ENCODE data around the gene TFF3.

The TFF3 gene

GRCh38 chr21:42287193-42288083, 27.8 kb downstream of the TFF3 start:
- DNase-seq, result no peak

- no peak for DNase-seq
Observed at GRCh38 chr21:42286416-42286815, 28.8 kb downstream of the TFF3 start.

GRCh38 chr21:42285569-42286245, 29.5 kb downstream of the TFF3 start:
- no peak for DNase-seq

- no peak for DNase-seq
Observed at GRCh38 chr21:42282715-42283114, 32.5 kb downstream of the TFF3 start.

GRCh38 chr21:42282021-42282420, 33.2 kb downstream of the TFF3 start:
- no peak for DNase-seq

- DNase-seq, result no peak
Observed at GRCh38 chr21:42281181-42281680, 34.0 kb downstream of the TFF3 start.

GRCh38 chr21:42280356-42281180, 34.6 kb downstream of the TFF3 start:
- no peak for DNase-seq

- DNase-seq, result no peak
Observed at GRCh38 chr21:42279888-42280287, 35.3 kb downstream of the TFF3 start.

- DNase-seq, result no peak
Observed at GRCh38 chr21:42279341-42279871, 35.8 kb downstream of the TFF3 start.

- no peak for DNase-seq
Observed at GRCh38 chr21:42278451-42279149, 36.6 kb downstream of the TFF3 start.

GRCh38 chr21:42277593-42277992, 37.6 kb downstream of the TFF3 start:
- no peak for DNase-seq

- no peak for DNase-seq
Observed at GRCh38 chr21:42276526-42277154, 38.6 kb downstream of the TFF3 start.

- DNase-seq, result no peak
Observed at GRCh38 chr21:42276076-42276475, 39.1 kb downstream of the TFF3 start.

GRCh38 chr21:42272984-42273600, 42.1 kb downstream of the TFF3 start:
- no peak for DNase-seq

- DNase-seq, result no peak
Observed at GRCh38 chr21:42272109-42272962, 42.9 kb downstream of the TFF3 start.

GRCh38 chr21:42271065-42271464, 44.1 kb downstream of the TFF3 start:
- DNase-seq, result no peak

GRCh38 chr21:42269386-42269785, 45.8 kb downstream of the TFF3 start:
- DNase-seq, result peak; percentile 54

GRCh38 chr21:42266971-42267556, 48.1 kb downstream of the TFF3 start:
- no peak for DNase-seq

- DNase-seq, result no peak
Observed at GRCh38 chr21:42265231-42265812, 49.9 kb downstream of the TFF3 start.
